OCI-LY1 (cell line): ENCODE measurements around the gene WNT16.

Experiments
- CTCF ChIP-seq: fragments of 200-600 bp; sonication (generic), shearing (Covaris generic); IDR thresholded peaks from 2 replicates; pipeline ENCODE4 v1.5.1; 2017; ENCODE audit warnings: mild to moderate bottlenecking, antibody characterized with exemption, low read length, moderate library complexity, mixed read lengths
- EZH2 ChIP-seq: fragments of 200-600 bp; sonication (generic), shearing (Covaris generic); IDR thresholded peaks from 2 replicates; pipeline ENCODE4 v1.8.0; 2017; ENCODE audit warnings: borderline replicate concordance, mixed run types, mild to moderate bottlenecking, antibody characterized with exemption, low read length, moderate library complexity, mixed read lengths

- TF ChIP-seq CTCF = no peak
- no peak for TF ChIP-seq EZH2
Observed at GRCh38 chr7:121376979-121377378, 48.2 kb downstream of the WNT16 start.
